Measurements from ENCODE around the gene DMC1. TPM values are rescaled to one million over a fixed set of nuclear protein-coding genes. Genes with fewer than 3 reads are reported as not detected.
"Not testable (repeated sequence)": the region's sequence is repeated elsewhere in the genome, so short reads cannot be mapped to it uniquely, and the experiment has no call there.

DMC1 gene
- total RNA-seq: 1 to 10 TPM in 1 of 4 donors, under 1 TPM in 2, not detected in 1; 0.22 to 3.5 (median 0.49) TPM

GRCh38 chr22:38569972-38570778 lies at the start of gene DMC1:
TSS of gene DMC1 (minus strand) at chr22:38570183. CDS start at chr22:38568256, 1,927 bp downstream.
- WGBS, 2 donors: 1 to 2% methylated on average over 52 to 55 of the region's 64 CpGs

GRCh38 chr22:38618682-38619081 lies 48.7 kb upstream of the DMC1 start:
- 94 to 95% methylated on average over 2 of the region's 2 CpGs for WGBS, 2 donors
- TF ChIP-seq POLR2A (IDR thresholded peaks at IDR 0.05): no peak
- no peak for TF ChIP-seq CTCF (IDR thresholded peaks at IDR 0.05)
- DNase-seq (ENCODE audit: low spot score in 2 of 2): no peak
- H3K4me3 ChIP-seq (ENCODE audit: low read depth, poor library complexity, severe bottlenecking): no peak overlapping the region
- intact Hi-C loops (cut with DNase I; ENCODE audit: low total_unique reads): no loop called here

More at GRCh38 chr22:38569972-38570778, at the start of gene DMC1:
- peak within 1 kb of the TSS; percentile 50 for H3K4me3 ChIP-seq (ENCODE audit: low read depth, poor library complexity, severe bottlenecking)
- TF ChIP-seq POLR2A (IDR thresholded peaks at IDR 0.05): no peak
- intact Hi-C loops (cut with DNase I; ENCODE audit: low total_unique reads): loop anchor here (10.0 kb wide), 1 partner anchor 505 kb away; no protein-coding TSS in a partner anchor
- DNase-seq (ENCODE audit: low spot score in 2 of 2): peak; percentile 91 to 99

GRCh38 chr22:38618258-38618657 lies 48.3 kb upstream of the DMC1 start:
- no peak for DNase-seq (ENCODE audit: low spot score in 2 of 2)
- H3K4me3 ChIP-seq (ENCODE audit: low read depth, poor library complexity, severe bottlenecking): no peak overlapping the region
- TF ChIP-seq POLR2A (IDR thresholded peaks at IDR 0.05) (no peak), CTCF (IDR thresholded peaks at IDR 0.05) (no peak)
- intact Hi-C loops (cut with DNase I; ENCODE audit: low total_unique reads): no loop called here
- WGBS, 2 donors: 92 to 97% methylated on average over 1 of the region's 1 CpG

GRCh38 chr22:38615064-38615405 lies 45.1 kb upstream of the DMC1 start:
- 78 to 90% methylated on average over 9 of the region's 9 CpGs for WGBS, 2 donors

GRCh38 chr22:38614332-38615063 lies 44.5 kb upstream of the DMC1 start:
- no peak for DNase-seq (ENCODE audit: low spot score in 2 of 2)
- WGBS, 2 donors: 68 to 71% methylated on average over 4 of the region's 4 CpGs
- no peak for TF ChIP-seq CTCF (IDR thresholded peaks at IDR 0.05)
- no peak overlapping the region for H3K4me3 ChIP-seq (ENCODE audit: low read depth, poor library complexity, severe bottlenecking)
- intact Hi-C loops (cut with DNase I; ENCODE audit: low total_unique reads): no loop called here

More at GRCh38 chr22:38615064-38615405, 45.1 kb upstream of the DMC1 start:
- H3K4me3 ChIP-seq (ENCODE audit: low read depth, poor library complexity, severe bottlenecking); DNase-seq (ENCODE audit: low spot score in 2 of 2); intact Hi-C loops (cut with DNase I; ENCODE audit: low total_unique reads): not testable (repeated sequence)

GRCh38 chr22:38613588-38613987 lies 43.6 kb upstream of the DMC1 start:
- WGBS, 2 donors: 86 to 96% methylated on average over 4 of the region's 4 CpGs

More at GRCh38 chr22:38613588-38613987, 43.6 kb upstream of the DMC1 start:
- no peak overlapping the region for H3K4me3 ChIP-seq (ENCODE audit: low read depth, poor library complexity, severe bottlenecking)
- TF ChIP-seq CTCF (IDR thresholded peaks at IDR 0.05) (no peak), POLR2A (IDR thresholded peaks at IDR 0.05) (no peak)
- intact Hi-C loops (cut with DNase I; ENCODE audit: low total_unique reads): no loop called here
- no peak for DNase-seq (ENCODE audit: low spot score in 2 of 2)

Data from lower leg skin (tissue), 4 donors.